ENCODE data around the gene PUS10. TPM values are rescaled to one million over a fixed set of nuclear protein-coding genes. Genes with fewer than 3 reads are reported as not detected.

The PUS10 gene
- polyA plus RNA-seq, 3 donors, result 2.0 to 3.0 (median 2.8) TPM

GRCh38 chr2:60948161-60948560, 69.9 kb downstream of the PUS10 start:
- no peak for TF ChIP-seq CTCF (IDR thresholded peaks at IDR 0.05)
- Histone ChIP-seq H3K79me2 (ENCODE audit: insufficient read depth, low read length) (no peaks in the 10 kb centered on the region), H3K27ac (ENCODE audit: low read depth in 1 of 2, low read length in 2 of 2) (no peak overlapping the region), H3K27me3 (ENCODE audit: control insufficient read depth in 2 of 2, insufficient read depth in 2 of 2, low read length in 2 of 2) (no peaks in the 10 kb centered on the region), H3K9me3 (replicated peaks in 1 of 2; ENCODE audit: control insufficient read depth in 1 of 2, insufficient read depth in 1 of 2, low read length in 2 of 2) (peaks cover 0 to 4% of the 10 kb centered on the region in 2 donors), H4K20me1 (ENCODE audit: insufficient read depth, low read length) (no peaks in the 10 kb centered on the region), H3K36me3 (replicated peaks in 1 of 2; ENCODE audit: control insufficient read depth in 1 of 2, insufficient read depth in 2 of 2, low read length in 2 of 2) (peaks cover 0 to 6% of the 10 kb centered on the region in 2 donors), H3K4me3 (replicated peaks in 1 of 3; ENCODE audit: low read depth in 2 of 3, low read length in 3 of 3) (no peak overlapping the region), H3K4me2 (replicated peaks; ENCODE audit: extremely low read depth, low read length, poor library complexity, severe bottlenecking) (no peak overlapping the region), H2AFZ (ENCODE audit: insufficient read depth, low read depth, low read length, poor library complexity, severe bottlenecking) (no peak overlapping the region), H3K4me1 (ENCODE audit: control insufficient read depth in 1 of 2, insufficient read depth in 2 of 2, low read length in 2 of 2) (no peaks in the 10 kb centered on the region), H3K9ac (ENCODE audit: insufficient read depth, low read length, poor library complexity, severe bottlenecking) (no peak overlapping the region)
- DNase-seq, result no peak
- H3K27ac Mint-ChIP-seq, result no peak overlapping the region
- H3K9me3 Mint-ChIP-seq, result peaks cover 0 to 7% (median 2%) of the 10 kb centered on the region in 7 donors
- no peaks in the 10 kb centered on the region for H3K27me3 Mint-ChIP-seq (ENCODE audit: low read depth in 3 of 3)
- intact Hi-C loops (cut with micrococcal nuclease), result no loop called here
- 100% methylated on average over 1 of the region's 8 CpGs for WGBS (ENCODE audit: insufficient coverage)
- no peak overlapping the region for H3K4me3 Mint-ChIP-seq
- peaks cover 39 to 43% of the 10 kb centered on the region in 2 donors for H3K36me3 Mint-ChIP-seq
- no peaks in the 10 kb centered on the region for H3K4me1 Mint-ChIP-seq

GRCh38 chr2:60947056-60947455, 71.0 kb downstream of the PUS10 start:
- H3K4me2 ChIP-seq (replicated peaks; ENCODE audit: extremely low read depth, low read length, poor library complexity, severe bottlenecking), result no peak overlapping the region
- H2AFZ ChIP-seq (ENCODE audit: insufficient read depth, low read depth, low read length, poor library complexity, severe bottlenecking), result no peak overlapping the region
- DNase-seq, result no peak
- peaks cover 37 to 39% of the 10 kb centered on the region in 2 donors for H3K36me3 Mint-ChIP-seq
- H3K4me3 Mint-ChIP-seq, result no peak overlapping the region
- H3K79me2 ChIP-seq (ENCODE audit: insufficient read depth, low read length), result no peaks in the 10 kb centered on the region
- no peak for TF ChIP-seq CTCF (IDR thresholded peaks at IDR 0.05)
- H3K36me3 ChIP-seq (replicated peaks in 1 of 2; ENCODE audit: control insufficient read depth in 1 of 2, insufficient read depth in 2 of 2, low read length in 2 of 2), result no peaks in the 10 kb centered on the region
- intact Hi-C loops (cut with micrococcal nuclease), result no loop called here
- H3K9me3 ChIP-seq (replicated peaks in 1 of 2; ENCODE audit: control insufficient read depth in 1 of 2, insufficient read depth in 1 of 2, low read length in 2 of 2), result peaks cover 0 to 4% of the 10 kb centered on the region in 2 donors
- peaks cover 0 to 7% (median 2%) of the 10 kb centered on the region in 7 donors for H3K9me3 Mint-ChIP-seq
- H3K9ac ChIP-seq (ENCODE audit: insufficient read depth, low read length, poor library complexity, severe bottlenecking), result no peak overlapping the region
- H3K4me3 ChIP-seq (replicated peaks in 1 of 3; ENCODE audit: low read depth in 2 of 3, low read length in 3 of 3), result no peak overlapping the region
- H3K4me1 ChIP-seq (ENCODE audit: control insufficient read depth in 1 of 2, insufficient read depth in 2 of 2, low read length in 2 of 2), result no peaks in the 10 kb centered on the region
- no peak overlapping the region for H3K27ac Mint-ChIP-seq
- no peak overlapping the region for H3K27ac ChIP-seq (ENCODE audit: low read depth in 1 of 2, low read length in 2 of 2)
- H3K4me1 Mint-ChIP-seq, result no peaks in the 10 kb centered on the region
- no peaks in the 10 kb centered on the region for H4K20me1 ChIP-seq (ENCODE audit: insufficient read depth, low read length)
- no CpG with 5 or more reads among the region's 4 CpGs for WGBS (ENCODE audit: insufficient coverage)
- H3K27me3 Mint-ChIP-seq (ENCODE audit: low read depth in 3 of 3), result no peaks in the 10 kb centered on the region
- H3K27me3 ChIP-seq (ENCODE audit: control insufficient read depth in 2 of 2, insufficient read depth in 2 of 2, low read length in 2 of 2), result no peaks in the 10 kb centered on the region

Data from CD14-positive monocyte (primary cell).